DND-41 (cell line): ENCODE data around the gene S100A16.

Source experiments
- EZH2 ChIP-seq: IDR thresholded peaks from 3 replicates; pipeline ENCODE4 v1.6.1; 2012; ENCODE audit warnings: borderline replicate concordance, low read depth, mild to moderate bottlenecking, moderate library complexity, low read length, inconsistent platforms; ENCODE audit not compliant: severe bottlenecking
- TF ChIP-seq, protein P1 (sequence below): IDR thresholded peaks from 2 replicates; pipeline ENCODE4 v1.5.1; 2012; ENCODE audit warnings: borderline replicate concordance, low read length, moderate library complexity, mild to moderate bottlenecking; ENCODE audit not compliant: poor library complexity, severe bottlenecking; ENCODE audit errors: extremely low read depth

DNA sequence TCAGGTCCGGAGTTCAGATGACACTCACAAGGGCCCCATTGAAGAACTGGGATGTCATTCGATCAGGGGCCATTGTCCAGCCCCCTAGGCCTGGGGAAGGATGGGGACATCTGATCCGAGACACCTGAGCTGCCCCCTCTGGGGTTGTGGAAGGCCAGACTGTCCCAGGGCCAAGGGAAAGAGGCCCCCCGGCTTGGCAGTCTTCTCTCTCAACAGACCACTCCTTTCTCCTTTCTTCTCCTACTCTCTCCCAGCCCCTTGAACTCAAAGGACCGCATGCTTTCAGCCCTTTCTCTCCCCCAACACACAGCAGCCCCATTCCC lies 16.4 kb upstream of the S100A16 start:
- TF ChIP-seq, protein P1, sequence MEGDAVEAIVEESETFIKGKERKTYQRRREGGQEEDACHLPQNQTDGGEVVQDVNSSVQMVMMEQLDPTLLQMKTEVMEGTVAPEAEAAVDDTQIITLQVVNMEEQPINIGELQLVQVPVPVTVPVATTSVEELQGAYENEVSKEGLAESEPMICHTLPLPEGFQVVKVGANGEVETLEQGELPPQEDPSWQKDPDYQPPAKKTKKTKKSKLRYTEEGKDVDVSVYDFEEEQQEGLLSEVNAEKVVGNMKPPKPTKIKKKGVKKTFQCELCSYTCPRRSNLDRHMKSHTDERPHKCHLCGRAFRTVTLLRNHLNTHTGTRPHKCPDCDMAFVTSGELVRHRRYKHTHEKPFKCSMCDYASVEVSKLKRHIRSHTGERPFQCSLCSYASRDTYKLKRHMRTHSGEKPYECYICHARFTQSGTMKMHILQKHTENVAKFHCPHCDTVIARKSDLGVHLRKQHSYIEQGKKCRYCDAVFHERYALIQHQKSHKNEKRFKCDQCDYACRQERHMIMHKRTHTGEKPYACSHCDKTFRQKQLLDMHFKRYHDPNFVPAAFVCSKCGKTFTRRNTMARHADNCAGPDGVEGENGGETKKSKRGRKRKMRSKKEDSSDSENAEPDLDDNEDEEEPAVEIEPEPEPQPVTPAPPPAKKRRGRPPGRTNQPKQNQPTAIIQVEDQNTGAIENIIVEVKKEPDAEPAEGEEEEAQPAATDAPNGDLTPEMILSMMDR: no peak
- TF ChIP-seq EZH2: no peak
